ENCODE results near the gene POLR2B. TPM values are rescaled to one million over a fixed set of nuclear protein-coding genes. Genes with fewer than 3 reads are reported as not detected.

POLR2B gene
- total and polyA plus RNA-seq, 2 of the 4 experiments (the other 2 are of a cell fraction): 74.0 to 106 TPM

GRCh38 chr4:57071326-57071725, 92.6 kb downstream of the POLR2B start:
- BruUV-seq (replicated peaks): no TSS peak
- peak; percentile 57 for DNase-seq
- peaks cover 18% of the 10 kb centered on the region for H3K9me1 ChIP-seq (ENCODE audit: insufficient read depth, low read length)
- ATAC-seq (ENCODE audit: low read depth): peak; percentile 38
- no peak overlapping the region for H3K4me3 ChIP-seq (ENCODE audit: insufficient read depth, low read depth, low read length)
- peak overlapping the region; percentile 19; the same call in 1 of the 2 replicates for H3K18ac ChIP-seq (ENCODE audit: low read depth, low read length)
- intact Hi-C loops (cut with micrococcal nuclease): no loop called here
- peak overlapping the region; percentile 76 for H3K4ac ChIP-seq (ENCODE audit: low read depth, low read length)
- peaks cover 17% of the 10 kb centered on the region for H3K4me1 ChIP-seq (ENCODE audit: control insufficient read depth, insufficient read depth, low read length)
- in situ Hi-C loops (cut with MboI; ENCODE audit: low sequenced_read_pairs): no loop called here
- dilution Hi-C loops (cut with HindIII; ENCODE audit: low sequenced_read_pairs, unreplicated experiment): no loop called here
- 100% methylated on average over 1 of the region's 2 CpGs; no CpG with 5 or more reads in 1 of the 2 experiments for WGBS, 2 experiments (ENCODE audit: extremely low coverage in 2 of 2, insufficient read length in 1 of 2)
- peak overlapping the region; percentile 21; the same call in 1 of the 2 replicates for H4K5ac ChIP-seq (ENCODE audit: low read depth, low read length)
- H3K27ac ChIP-seq (ENCODE audit: insufficient read depth, low read length): peak overlapping the region; percentile 6; the same call in 1 of the 2 replicates
- peak overlapping the region; percentile 70; the same call in 1 of the 2 replicates for H3K14ac ChIP-seq (replicated peaks; ENCODE audit: low read depth, low read length)
- H3K4me2 ChIP-seq (ENCODE audit: low read depth, low read length): no peak overlapping the region
- ChIA-PET CTCF (interaction anchor here (1.6 to 1.7 kb wide), 2 partner anchors 33 to 92 kb away, joined by 4 to 6 read pairs; no protein-coding TSS in a partner anchor), POLR2A (ENCODE audit: unreplicated experiment) (no interaction called here)
- no peak overlapping the region for H3K56ac ChIP-seq (ENCODE audit: extremely low read depth, insufficient read depth, low read length)
- peak overlapping the region; percentile 9 for H2AK9ac ChIP-seq (replicated peaks; ENCODE audit: low read depth, low read length, poor library complexity)
- H2BK20ac ChIP-seq (ENCODE audit: low read depth, low read length): peak overlapping the region; percentile 71
- H2AK5ac ChIP-seq (ENCODE audit: low read depth, low read length): peak overlapping the region; percentile 82
- H3K9ac ChIP-seq (ENCODE audit: low read depth, low read length): no peak overlapping the region
- H3K36me3 ChIP-seq (ENCODE audit: control insufficient read depth, insufficient read depth, low read length): no peaks in the 10 kb centered on the region; the same call in 1 of the 2 replicates
- H2BK5ac ChIP-seq (ENCODE audit: low read depth, low read length, poor library complexity, severe bottlenecking): peak overlapping the region; percentile 41
- H2BK120ac ChIP-seq (ENCODE audit: low read depth, low read length): peak overlapping the region; percentile 35
- H2AFZ ChIP-seq (replicated peaks; ENCODE audit: low read length, poor library complexity): no peak overlapping the region
- H4K91ac ChIP-seq (ENCODE audit: insufficient read depth, low read depth, low read length): peak overlapping the region; percentile 78
- H3K9me3 ChIP-seq (ENCODE audit: control insufficient read depth, insufficient read depth, low read length): no peaks in the 10 kb centered on the region
- peak overlapping the region; percentile 14 for H3K23ac ChIP-seq (ENCODE audit: low read depth, low read length)
- 0 out of 2 replicates have a peak, but pooled peaks cover 3% of the 10 kb centered on the region for H4K20me1 ChIP-seq (ENCODE audit: insufficient read depth, low read length)
- H4K8ac ChIP-seq (ENCODE audit: low read depth in 2 of 2, low read length in 2 of 2): peak overlapping the region in 1 of 2 experiments; percentile 77; a peak in 3 of 4 replicates
- H2BK15ac ChIP-seq (ENCODE audit: low read depth, low read length): peak overlapping the region; percentile 19; the same call in 2 of the 3 replicates
- peak; percentile 97 for TF ChIP-seq CEBPB (IDR thresholded peaks at IDR 0.05; ENCODE audit: low read depth, low read length)
- no peak for TF ChIP-seq USF2 (IDR thresholded peaks at IDR 0.05; ENCODE audit: low read depth, low read length)
- TF ChIP-seq RCOR1 (IDR thresholded peaks at IDR 0.05; ENCODE audit: insufficient replicate concordance, low read length): peak; percentile 11
- peaks cover 18 to 76% of the 10 kb centered on the region in 2 experiments; a peak in 3 of 4 replicates for H3K79me1 ChIP-seq (ENCODE audit: low read depth in 1 of 2, low read length in 2 of 2)
- no peaks in the 10 kb centered on the region for H3K27me3 ChIP-seq (ENCODE audit: control insufficient read depth, insufficient read depth, low read length)

Data from IMR-90 (cell line).